GM18873 (cell line): ENCODE data around the gene DOCK11.

Experiments used
- ATAC-seq: cut with Tn5 transposase; IDR thresholded peaks from one replicate; pipeline ENCODE4 v1.9.1; 2021; ENCODE audit warnings: mild to moderate bottlenecking, moderate library complexity, moderate number of reproducible peaks; ENCODE audit not compliant: unreplicated experiment, low FRiP score

DOCK11 gene

DNA sequence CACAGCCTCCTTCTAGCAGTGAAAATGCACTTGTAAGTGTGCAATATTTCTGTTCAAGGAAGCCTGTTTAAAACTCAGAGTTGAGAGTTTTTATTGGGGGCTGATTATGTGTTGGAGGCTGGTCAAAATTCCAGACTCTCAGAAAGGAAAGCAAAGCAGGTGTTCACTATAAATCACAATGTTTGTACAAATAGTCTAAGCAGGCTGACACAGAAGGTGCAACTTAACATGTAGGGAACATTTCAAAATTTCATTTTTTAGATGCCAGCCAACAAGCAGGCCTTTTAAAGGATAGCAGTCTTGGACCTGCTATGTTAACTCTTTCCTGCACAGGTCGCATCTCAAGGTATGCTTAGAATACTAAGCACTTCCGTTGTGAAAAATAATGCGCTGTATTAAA lies 119.5 kb downstream of the DOCK11 start:
- no peak for ATAC-seq

DNA sequence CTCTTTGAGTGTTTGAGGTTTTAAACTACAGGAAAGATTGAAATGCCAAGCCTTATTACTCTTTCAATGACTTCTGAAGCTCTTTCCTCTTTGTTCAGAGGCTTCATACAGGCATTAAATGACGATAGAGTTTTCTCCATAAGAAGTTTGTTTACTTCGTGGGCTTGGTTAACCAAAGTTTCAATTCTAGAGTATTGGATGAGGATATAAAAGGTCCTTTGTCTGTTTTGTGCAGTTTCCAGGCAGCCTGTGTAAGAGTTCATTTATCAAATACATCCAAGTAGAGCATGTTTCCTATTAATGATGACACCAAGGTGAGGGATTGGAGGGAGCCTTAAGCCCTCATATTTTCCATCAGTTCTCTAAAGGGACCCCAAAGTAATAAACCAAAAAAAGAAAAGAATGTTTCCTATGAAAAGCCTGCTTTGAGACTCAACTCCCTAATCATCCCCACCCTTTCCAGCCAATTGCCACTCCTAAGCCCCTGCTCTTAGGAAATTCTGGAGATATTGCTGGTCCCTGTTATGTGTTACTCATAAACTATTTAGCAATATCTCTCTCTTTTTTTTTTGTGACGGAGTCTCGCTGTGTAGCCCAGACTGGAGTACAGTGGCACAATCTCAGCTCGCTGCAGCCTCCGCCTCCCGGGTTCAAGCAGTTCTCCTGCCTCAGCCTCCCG lies 125.6 kb downstream of the DOCK11 start:
- ATAC-seq = no peak

DNA sequence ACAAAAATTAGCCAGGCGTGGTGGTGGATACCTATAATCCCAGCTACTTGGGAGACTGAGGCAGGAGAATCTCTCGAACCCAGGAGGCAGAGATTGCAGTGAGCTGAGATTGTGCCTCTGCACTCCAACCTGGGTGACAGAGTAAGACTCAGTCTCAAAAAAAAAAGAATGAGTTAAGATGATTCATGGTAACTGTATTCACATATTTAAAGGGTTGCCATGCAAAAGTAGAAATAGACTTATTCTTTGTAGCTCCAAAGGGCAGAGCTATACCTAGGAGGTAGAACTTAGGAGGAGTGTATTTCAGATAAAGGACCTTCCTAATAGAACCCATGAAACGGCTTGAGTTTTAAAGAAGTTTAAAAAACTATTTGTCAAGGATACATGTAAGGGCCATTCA lies 127.4 kb downstream of the DOCK11 start:
- ATAC-seq = no peak

DNA sequence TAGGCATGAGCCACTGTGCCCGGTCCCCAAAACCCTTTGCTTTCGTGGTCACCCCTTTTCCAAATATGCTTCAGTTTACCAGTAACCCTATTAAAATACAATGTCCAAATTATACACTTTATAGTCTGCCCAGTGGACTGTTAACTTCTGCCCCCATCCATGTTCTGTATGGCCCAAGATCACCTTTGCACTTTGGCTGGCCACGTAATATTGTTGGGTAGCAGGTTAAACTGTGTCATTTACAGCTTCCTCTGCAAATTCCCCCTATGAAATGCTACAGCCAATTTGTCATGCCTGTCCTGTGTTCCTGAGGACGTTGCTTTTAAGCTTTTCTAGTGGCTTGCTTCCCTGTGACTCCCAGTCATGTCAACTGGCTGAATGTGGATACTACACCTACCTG lies 130.7 kb downstream of the DOCK11 start:
- no peak for ATAC-seq

DNA sequence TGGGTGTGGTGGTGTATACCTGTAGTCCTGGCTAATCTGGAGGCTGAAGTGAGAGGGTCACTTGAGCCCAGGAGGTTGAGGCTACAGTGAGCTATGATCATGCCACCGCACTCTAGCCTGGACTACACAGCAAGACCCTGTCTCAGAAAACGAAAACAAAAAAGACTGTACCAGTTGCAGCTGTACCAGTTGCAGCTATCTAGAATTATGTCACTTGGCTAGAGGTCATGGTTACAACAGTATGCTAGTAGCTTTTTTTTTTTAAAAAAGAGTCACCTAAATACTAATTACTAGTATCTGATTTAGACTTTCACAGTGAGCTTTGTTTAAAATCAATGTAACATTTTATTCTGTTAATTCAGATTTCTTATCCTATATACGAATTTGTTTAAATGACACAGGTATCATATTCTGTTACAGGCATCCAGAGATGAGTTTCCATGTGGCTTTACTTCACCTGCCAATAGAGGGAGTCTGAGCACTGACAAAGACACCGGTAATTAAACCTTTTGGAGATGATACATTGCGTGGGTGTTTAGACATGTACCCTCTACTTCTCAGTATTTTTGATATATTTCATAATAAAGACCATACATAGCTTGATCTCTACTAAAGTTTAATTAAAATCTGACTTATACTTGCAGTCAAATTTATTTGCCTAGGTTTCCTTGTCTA lies 131.6 kb downstream of the DOCK11 start:
- no peak for ATAC-seq

DNA sequence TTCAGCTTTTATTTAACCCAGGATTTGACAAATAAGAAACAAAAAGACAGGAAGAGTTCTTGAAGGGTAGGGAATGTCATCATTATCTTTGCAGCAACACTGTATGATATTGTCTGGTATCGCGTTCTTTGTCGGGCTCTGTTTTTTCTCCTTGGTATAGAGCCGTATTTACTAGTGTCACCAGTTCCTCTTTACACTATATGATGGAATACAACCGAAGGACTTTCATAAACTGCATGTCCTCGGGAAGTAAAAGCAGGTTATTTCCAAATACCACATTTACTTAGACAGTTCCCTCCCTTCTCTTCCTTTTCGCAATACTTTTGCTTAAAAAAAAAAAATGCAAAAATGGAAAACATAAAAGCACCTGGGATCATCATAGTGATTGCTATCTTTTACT lies 135.2 kb downstream of the DOCK11 start:
- no peak for ATAC-seq

DNA sequence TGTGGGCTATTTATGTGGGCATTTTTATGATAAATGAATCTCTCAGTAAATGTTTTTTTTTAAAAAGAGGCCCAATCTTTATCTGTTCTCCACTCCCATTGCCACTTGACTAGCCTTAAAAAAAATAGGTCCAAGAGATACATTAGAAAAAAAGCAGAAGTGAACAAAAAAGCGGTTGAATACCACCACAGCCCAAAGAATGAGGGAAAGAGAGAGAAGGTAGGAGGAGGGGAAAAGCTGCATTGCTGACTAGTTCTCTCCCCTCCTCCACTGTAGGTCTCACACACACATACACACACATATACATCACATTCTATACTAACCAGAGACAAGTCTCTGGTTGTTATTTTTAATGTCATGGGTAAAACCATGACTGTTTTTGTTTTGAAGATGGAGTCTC lies 136.0 kb downstream of the DOCK11 start:
- ATAC-seq = no peak

DNA sequence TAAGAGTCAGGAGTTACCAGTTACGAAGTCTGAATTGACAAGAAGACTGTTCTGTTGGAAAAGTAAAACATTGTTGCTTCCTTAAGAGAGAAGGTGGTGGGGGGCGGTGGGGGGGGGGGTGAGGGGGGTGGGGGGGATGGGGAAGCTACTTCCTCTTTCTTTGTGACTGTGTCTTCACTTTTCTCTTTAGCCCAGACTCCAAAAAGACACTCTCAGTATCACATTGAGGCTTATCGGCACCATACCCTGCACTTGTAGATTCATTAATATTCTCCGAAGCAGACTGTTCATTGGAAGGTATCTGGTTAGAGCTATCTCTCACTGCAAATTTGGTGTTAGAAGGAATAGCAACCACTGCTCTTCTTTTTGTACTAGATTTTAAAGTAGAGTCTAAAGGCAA lies 137.2 kb downstream of the DOCK11 start:
- no peak for ATAC-seq

DNA sequence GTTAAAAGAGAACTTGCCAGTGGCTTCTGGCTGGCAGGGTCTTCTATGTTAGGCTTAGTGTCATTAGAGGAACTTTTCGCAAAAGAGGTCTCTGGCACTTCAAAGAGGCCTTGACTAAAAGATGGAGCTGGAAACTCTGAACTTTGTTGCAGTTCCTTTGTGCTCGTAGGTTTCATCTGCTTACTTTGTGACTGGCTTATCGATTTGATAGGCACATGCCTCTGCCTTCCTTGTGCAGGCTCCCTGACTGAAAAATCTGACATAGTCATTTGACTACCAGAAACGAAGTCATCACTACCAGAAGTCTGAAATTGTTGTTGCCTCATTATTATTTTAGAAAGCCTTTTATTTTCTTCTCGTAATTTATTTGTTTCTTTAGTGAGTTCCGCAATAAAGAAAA lies 137.9 kb downstream of the DOCK11 start:
- no peak for ATAC-seq

DNA sequence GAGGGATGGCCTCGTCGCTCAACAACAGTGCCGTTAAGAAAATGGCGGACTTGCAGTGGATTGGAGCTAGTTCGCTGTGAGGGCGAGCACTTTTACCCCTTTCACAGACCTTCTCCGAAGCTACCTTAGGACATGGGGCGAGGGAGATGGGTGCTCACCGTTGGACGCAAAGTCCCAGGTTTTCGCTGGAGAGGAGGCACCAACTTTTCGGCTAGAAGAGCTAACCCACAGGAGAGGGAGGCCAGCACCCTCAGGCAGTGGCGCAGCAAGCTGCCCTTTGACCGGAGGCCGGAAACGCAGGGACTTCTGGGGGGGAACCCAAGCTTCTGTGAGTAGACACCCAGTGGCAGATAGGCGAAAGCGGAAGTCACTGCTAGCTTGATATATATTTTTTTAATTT lies 138.7 kb downstream of the DOCK11 start:
- no peak for ATAC-seq

DNA sequence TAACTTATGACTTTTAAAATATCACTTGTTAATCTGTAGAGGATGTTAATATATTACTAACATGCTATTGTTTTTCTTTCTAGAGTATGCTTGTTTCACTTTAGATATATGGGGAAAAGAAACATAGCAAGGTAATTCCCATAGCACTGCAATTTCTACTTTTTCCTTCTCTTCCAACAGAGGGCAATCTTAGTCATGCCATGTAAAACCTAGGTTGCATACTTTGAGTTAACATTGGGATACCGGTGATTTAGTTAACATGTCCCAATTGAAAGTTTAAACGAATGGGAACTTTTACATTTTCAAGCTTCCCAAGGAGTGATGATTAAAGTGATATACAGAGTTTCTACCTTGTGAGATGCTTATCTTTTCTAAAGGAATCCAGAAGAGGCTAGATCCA lies 142.4 kb downstream of the DOCK11 start:
- no peak for ATAC-seq

DNA sequence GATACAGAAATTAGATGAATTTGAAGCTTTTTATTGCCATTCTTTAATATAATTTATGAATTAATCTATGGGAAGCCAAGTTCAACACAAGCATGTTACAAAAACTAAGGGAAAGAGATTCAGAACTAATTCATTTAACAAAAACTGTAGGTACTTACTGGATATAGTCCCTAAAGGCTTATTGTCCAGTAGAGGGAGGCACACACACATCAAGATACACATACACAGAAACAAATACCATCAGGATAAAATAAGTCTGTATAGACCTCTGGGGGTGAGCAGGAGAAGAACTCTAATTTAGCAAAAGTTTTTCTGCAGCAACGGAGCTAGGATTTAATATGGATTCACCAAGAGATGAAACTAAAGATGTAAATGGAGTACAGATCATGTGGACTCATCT lies 148.8 kb downstream of the DOCK11 start:
- no peak for ATAC-seq

DNA sequence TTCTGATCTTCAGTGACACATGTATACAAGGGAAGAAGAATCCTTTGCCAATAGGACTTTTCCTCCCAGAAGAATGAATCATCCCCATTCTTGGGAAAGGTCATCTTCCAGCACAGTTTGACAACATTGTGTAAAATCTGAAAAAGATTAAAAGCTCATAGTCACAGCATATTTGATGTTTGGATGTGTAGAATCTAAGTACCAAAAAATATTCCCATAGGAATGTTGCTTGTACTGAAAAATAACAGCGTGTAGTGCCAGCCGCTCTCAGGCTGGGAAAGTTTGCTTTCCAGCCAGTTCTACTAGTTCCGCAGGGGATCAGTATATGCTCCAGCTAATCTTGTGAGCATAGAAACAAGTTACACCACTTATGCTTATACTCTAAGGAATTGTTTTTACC lies 157.1 kb downstream of the DOCK11 start:
- no peak for ATAC-seq

DNA sequence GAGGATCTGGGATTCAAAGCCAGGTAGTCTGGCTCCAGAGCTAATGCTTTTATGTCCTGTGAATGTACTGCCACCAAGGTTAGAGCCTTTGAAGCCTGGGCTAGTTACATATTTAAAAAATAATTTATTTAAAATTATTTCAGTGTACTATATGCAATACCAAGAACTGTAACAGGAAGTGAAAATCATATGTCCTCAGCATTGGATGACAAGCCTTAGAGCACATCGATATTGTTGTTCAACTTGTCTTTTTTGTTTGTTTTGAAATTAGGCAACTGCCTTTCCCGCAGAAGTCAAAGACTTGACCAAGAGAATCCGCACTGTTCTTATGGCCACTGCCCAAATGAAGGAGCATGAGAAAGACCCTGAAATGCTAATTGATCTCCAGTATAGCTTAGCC lies 158.7 kb downstream of the DOCK11 start:
- ATAC-seq = no peak

DNA sequence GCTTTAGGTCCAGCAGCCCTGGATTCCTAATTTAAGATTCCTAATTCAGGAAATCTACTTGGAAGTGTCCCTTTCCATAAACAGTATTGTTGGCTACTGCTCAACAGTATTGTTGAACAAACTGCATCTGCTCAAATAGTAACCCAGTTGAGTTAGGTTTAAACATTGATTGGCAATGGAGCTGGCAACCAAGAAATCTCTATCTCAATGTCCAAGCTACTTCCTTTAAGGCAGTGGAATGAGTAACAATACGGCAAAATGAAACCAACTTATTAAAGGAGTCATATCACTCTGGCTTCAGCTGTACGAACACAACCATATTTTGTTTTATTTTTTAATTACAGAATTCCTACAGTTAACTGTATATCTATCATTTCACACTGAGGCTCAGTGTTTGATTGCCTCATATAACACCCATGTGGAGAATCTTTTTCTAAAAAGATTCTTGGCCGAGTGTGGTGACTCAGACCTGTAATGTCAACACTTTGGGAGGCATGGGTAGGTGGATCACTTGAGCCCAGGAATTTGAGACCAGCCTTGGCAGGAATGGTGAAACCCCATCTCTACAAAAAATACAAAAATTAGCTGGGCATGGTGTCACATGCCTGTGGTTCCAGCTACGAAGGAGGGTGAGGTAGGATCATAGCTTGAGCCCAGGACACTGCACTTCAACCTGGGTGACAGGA lies 160.1 kb downstream of the DOCK11 start:
- no peak for ATAC-seq

DNA sequence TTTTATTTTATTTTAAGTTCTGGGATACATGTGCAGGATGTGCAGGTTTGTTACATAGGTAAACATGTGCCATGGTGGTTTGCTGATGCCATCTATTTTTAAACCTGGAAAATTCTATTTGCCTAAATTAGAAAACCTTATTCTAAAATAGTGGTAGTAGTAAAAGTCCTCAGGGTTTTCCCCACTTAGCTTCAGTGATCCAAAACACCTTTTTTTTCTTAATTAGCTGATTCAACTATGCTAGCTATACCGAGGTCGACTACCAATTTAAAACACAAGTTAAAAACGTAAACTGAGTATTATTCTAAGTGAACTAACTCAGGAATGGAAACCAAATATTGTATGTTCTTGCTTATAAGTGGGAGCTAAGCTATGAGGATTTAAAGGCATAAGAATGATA lies 161.8 kb downstream of the DOCK11 start:
- ATAC-seq = no peak

DNA sequence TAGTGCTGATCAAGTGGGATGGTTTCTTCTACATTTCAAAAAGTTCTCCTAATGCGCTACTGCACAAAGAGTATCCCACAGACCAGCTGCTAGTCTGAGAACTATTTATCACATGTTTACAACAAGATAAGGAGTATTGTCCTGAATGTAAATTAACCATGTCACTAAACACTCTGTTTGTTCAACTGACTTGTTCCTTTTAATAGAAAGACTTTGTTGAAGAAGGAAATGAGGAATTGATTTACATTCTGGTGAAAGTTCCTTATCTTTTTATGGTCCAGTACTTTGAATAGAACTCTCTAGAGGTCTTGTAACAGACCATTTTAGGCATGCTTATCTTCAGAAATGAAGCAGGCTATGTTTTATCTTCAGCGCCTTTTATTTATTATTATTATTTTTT lies 164.5 kb downstream of the DOCK11 start:
- no peak for ATAC-seq

DNA sequence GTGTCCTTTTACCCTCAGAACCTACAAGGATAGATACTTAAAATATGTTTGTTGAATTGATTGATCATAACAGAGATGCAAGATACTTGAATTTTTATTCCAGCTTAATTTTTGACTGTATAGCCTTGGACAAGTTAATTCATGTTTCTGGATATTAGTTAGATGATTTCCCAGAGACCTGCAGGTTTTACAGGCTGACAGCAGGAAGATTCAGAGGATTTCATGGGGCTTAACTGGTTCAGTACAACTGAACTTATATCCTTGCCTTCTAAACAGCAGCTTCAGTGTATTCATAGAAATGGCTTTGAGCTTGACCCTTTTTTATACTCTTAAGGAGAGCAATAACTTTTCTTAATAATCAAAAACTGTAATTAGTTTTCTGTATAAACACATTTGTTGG lies 169.6 kb downstream of the DOCK11 start:
- ATAC-seq = no peak

DNA sequence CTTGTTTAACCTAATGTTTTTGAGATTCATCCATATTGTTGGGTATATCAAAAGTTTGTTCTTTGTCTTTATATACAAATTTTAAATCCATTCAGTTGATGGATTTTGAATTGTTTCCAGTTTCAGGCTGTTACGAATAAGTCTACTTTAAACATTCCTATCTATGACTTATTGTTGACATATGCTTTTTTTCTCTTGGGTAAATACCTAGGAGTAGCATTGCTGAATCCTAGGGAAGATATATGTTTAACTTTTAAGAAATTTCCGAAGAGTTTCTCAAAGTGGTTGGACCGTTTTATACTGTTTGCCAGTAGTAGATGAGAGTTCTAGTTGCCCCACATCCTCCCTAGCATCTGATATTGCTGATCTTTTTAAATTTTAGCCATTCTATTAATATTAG lies 170.9 kb downstream of the DOCK11 start:
- ATAC-seq = no peak

DNA sequence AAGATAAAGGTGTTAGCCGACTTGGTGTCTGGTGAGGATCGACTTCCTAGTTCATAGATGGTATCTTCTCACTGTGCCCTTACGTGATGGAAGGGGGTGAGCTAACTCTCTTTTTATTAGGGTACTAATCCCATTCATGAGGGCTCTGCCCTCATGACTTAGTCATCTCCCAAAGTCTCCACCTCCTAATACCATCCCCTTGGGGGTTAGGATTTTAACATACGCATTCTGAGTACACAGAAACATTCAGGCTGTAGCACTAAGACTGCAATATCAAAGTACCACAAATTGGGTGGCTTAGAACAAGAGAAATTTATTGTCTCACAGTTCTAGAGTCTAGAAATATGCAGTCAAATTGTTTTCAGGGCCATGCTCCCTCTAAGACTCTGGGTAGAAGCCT lies 173.8 kb downstream of the DOCK11 start:
- no peak for ATAC-seq

DNA sequence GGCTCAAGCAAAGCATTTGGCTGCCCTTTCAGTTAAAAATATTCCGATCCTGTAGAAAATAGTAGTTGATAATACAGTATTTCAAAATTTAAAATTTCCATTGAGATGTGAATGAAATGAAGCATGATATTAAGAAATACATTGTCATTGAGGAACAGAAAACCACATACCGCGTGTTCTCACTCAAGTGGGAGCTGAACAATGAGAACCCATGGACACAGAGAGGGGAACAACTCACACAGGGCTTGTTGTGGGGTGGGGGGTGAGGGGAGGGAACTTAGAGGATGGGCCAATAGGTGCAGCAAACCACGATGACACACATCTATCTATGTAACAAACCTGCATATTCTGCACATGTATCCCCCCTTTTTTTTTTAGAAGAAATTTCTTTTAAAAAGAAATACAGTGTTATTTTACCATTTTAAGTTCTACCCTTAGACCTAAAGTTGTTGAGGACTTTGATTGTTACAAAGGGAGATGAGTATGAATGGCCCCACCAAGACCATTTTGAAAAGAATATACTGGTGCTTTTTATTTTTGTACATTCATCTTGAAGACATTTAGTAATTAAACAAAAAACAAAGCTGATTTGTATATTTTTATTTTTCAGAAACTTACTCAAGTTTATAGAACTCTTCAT lies 179.8 kb downstream of the DOCK11 start:
- ATAC-seq = no peak

DNA sequence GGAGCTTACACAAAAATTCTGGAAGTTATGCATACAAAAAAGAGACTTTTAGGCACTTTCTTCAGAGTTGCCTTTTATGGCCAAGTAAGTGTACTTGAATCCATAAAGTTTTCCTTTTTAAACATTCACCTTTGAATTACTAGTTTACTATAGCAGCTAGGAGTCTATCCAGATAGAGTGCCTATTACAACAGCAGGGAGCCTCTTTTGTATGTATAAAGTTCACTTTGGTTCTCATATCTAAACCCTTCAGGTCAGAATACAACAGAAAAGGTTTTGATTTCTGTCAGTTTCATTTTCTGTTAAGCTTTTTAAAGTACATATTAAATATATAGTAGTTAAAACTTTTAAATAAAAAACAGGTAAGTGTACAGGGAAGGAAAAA lies 180.3 kb downstream of the DOCK11 start:
- ATAC-seq = no peak
